HG03521 (cell line): ENCODE measurements around the gene VPS11.
A peak's percentile ranks its signal among the peaks of the same experiment; 100 is the strongest.

Experiments
- ATAC-seq: cut with Tn5 transposase; IDR thresholded peaks from one replicate; pipeline ENCODE4 v1.9.1; 2021; ENCODE audit warnings: mild to moderate bottlenecking, moderate library complexity; ENCODE audit not compliant: unreplicated experiment

Gene VPS11

GRCh38 chr11:119078675-119079420 lies 11.2 kb downstream of the VPS11 start:
- no peak for ATAC-seq

GRCh38 chr11:119081682-119082260 lies 14.2 kb downstream of the VPS11 start:
- no peak for ATAC-seq

- peak; percentile 89 for ATAC-seq
These were observed 17.2 kb downstream of the VPS11 start, which contains the start of gene HMBS for GRCh38 chr11:119084663-119085436. HMBS (plus strand) TSS chr11:119084881; CDS start chr11:119085034, 153 bp downstream.

- peak; percentile 1 for ATAC-seq
These were observed 17.8 kb downstream of the VPS11 start for GRCh38 chr11:119085437-119085847.

- ATAC-seq = no peak
These were observed 19.5 kb downstream of the VPS11 start for GRCh38 chr11:119087123-119087522.

- ATAC-seq = no peak
These were observed 20.2 kb downstream of the VPS11 start for GRCh38 chr11:119087747-119088241.

GRCh38 chr11:119088406-119088805 lies 20.8 kb downstream of the VPS11 start:
- no peak for ATAC-seq

- no peak for ATAC-seq
These were observed 21.7 kb downstream of the VPS11 start for GRCh38 chr11:119089319-119089718.

GRCh38 chr11:119091178-119091577 lies 23.6 kb downstream of the VPS11 start:
- no peak for ATAC-seq

- ATAC-seq = no peak
These were observed 24.6 kb downstream of the VPS11 start for GRCh38 chr11:119091966-119092879.

- no peak for ATAC-seq
These were observed 25.5 kb downstream of the VPS11 start for GRCh38 chr11:119092880-119093842.

GRCh38 chr11:119093942-119094815 lies 26.6 kb downstream of the VPS11 start:
- no peak for ATAC-seq

GRCh38 chr11:119094816-119095065 lies 27.1 kb downstream of the VPS11 start:
- ATAC-seq = peak; percentile 31

GRCh38 chr11:119095066-119095880 lies 27.7 kb downstream of the VPS11 start:
- ATAC-seq = peak; percentile 74

GRCh38 chr11:119099711-119100110 lies 32.1 kb downstream of the VPS11 start:
- ATAC-seq = no peak

GRCh38 chr11:119100246-119100970 lies 32.8 kb downstream of the VPS11 start:
- ATAC-seq = no peak
